IMR-90 (cell line): ENCODE results near the gene PIGU. TPM values are rescaled to one million over a fixed set of nuclear protein-coding genes. Genes with fewer than 3 reads are reported as not detected.

Experiments
- ATAC-seq: fragments of 200-7000 bp; cut with Tn5 transposase; 2 replicates; pipeline ENCODE4 v1.9.1; 2020; ENCODE audit warnings: low read depth, mild to moderate bottlenecking, moderate library complexity
- BruUV-seq: library from RNA; stranded (reverse); fragments of 400-500 nt; replicated peaks from 2 replicates; lab custom pipeline; 2021; lab: Mats Ljungman, UMichigan
- CTCF ChIA-PET: fragments of 300-600 bp; formaldehyde crosslinking; extraction: SDS; loops from one replicate; lab custom pipeline; 2021; ENCODE audit warnings: antibody characterized with exemption; lab: Yijun Ruan, JAX
- POLR2A ChIA-PET: fragments of 300-600 bp; sonication (Branson Sonifier 250); formaldehyde crosslinking; loops from one replicate; lab custom pipeline; 2022; ENCODE audit warnings: antibody characterized with exemption; ENCODE audit not compliant: unreplicated experiment; lab: Charles Lee
- DNase-seq: peaks from one replicate; pipeline ENCODE4 v3.0.0; 2013
- H2AFZ ChIP-seq: replicated peaks from 2 replicates; pipeline ENCODE3; 2013; ENCODE audit warnings: low read length, mild to moderate bottlenecking; ENCODE audit not compliant: poor library complexity
- H2AK5ac ChIP-seq: 2 replicates; pipeline ENCODE4 v1.6.1; 2013; ENCODE audit warnings: low read depth, low read length, inconsistent platforms
- H2AK9ac ChIP-seq: replicated peaks from 2 replicates; pipeline ENCODE3; 2013; ENCODE audit warnings: mild to moderate bottlenecking, low read depth, low read length, moderate library complexity; ENCODE audit not compliant: poor library complexity
- H2BK120ac ChIP-seq: 2 replicates; pipeline ENCODE4 v1.6.1; 2013; ENCODE audit warnings: low read depth, low read length, inconsistent platforms
- H2BK15ac ChIP-seq: 3 replicates; pipeline ENCODE4 v1.6.1; 2013; ENCODE audit warnings: low read depth, low read length, inconsistent platforms
- H2BK20ac ChIP-seq: 2 replicates; pipeline ENCODE4 v1.6.1; 2013; ENCODE audit warnings: low read depth, mild to moderate bottlenecking, inconsistent platforms, low read length, moderate library complexity
- H2BK5ac ChIP-seq: 2 replicates; pipeline ENCODE4 v1.6.1; 2013; ENCODE audit warnings: mild to moderate bottlenecking, low read depth, low read length, inconsistent platforms; ENCODE audit not compliant: poor library complexity, severe bottlenecking
- H3K14ac ChIP-seq: replicated peaks from 2 replicates; pipeline ENCODE4 v1.6.1; 2013; ENCODE audit warnings: low read depth, low read length, inconsistent platforms
- H3K18ac ChIP-seq: 2 replicates; pipeline ENCODE4 v1.6.1; 2013; ENCODE audit warnings: low read depth, low read length, control low read depth
- H3K23ac ChIP-seq: 2 replicates; pipeline ENCODE4 v1.6.1; 2013; ENCODE audit warnings: low read depth, low read length, inconsistent platforms
- H3K27ac ChIP-seq: 2 replicates; pipeline ENCODE4 v1.5.1; 2013; ENCODE audit warnings: mild to moderate bottlenecking, control low read depth, low read length; ENCODE audit not compliant: insufficient read depth
- H3K27me3 ChIP-seq: 2 replicates; pipeline ENCODE4 v1.6.1; 2013; ENCODE audit warnings: low read length; ENCODE audit not compliant: control insufficient read depth, insufficient read depth
- H3K36me3 ChIP-seq: 2 replicates; pipeline ENCODE4 v1.6.1; 2013; ENCODE audit warnings: low read length, mixed read lengths; ENCODE audit not compliant: control insufficient read depth, insufficient read depth
- H3K4ac ChIP-seq: 2 replicates; pipeline ENCODE4 v1.6.1; 2013; ENCODE audit warnings: low read depth, low read length, inconsistent platforms
- H3K4me1 ChIP-seq: 2 replicates; pipeline ENCODE4 v1.6.1; 2013; ENCODE audit warnings: low read length, mixed read lengths; ENCODE audit not compliant: control insufficient read depth, insufficient read depth
- H3K4me2 ChIP-seq: 2 replicates; pipeline ENCODE4 v1.6.1; 2013; ENCODE audit warnings: low read depth, mild to moderate bottlenecking, control low read depth, low read length, moderate library complexity
- H3K4me3 ChIP-seq: 2 replicates; pipeline ENCODE4 v1.5.1; 2013; ENCODE audit warnings: low read depth, mild to moderate bottlenecking, control low read depth, low read length, moderate library complexity; ENCODE audit not compliant: insufficient read depth
- H3K56ac ChIP-seq: 2 replicates; pipeline ENCODE4 v1.6.1; 2013; ENCODE audit warnings: low read length, inconsistent platforms; ENCODE audit not compliant: insufficient read depth; ENCODE audit errors: extremely low read depth
- H3K79me1 ChIP-seq, 2 experiments: 2 replicates each; pipeline ENCODE4 v1.6.1; 2013; ENCODE audit warnings: low read length in 2 of 2, inconsistent platforms in 1 of 2, low read depth in 1 of 2
- H3K9ac ChIP-seq: 2 replicates; pipeline ENCODE4 v1.6.1; 2013; ENCODE audit warnings: low read depth, low read length, control low read depth
- H3K9me1 ChIP-seq: 2 replicates; pipeline ENCODE4 v1.6.1; 2013; ENCODE audit warnings: low read length, inconsistent platforms; ENCODE audit not compliant: insufficient read depth
- H3K9me3 ChIP-seq: 2 replicates; pipeline ENCODE4 v1.6.1; 2013; ENCODE audit warnings: low read length; ENCODE audit not compliant: control insufficient read depth, insufficient read depth
- H4K20me1 ChIP-seq: 2 replicates; pipeline ENCODE4 v1.6.1; 2013; ENCODE audit warnings: low read length, inconsistent platforms; ENCODE audit not compliant: insufficient read depth
- H4K5ac ChIP-seq: 2 replicates; pipeline ENCODE4 v1.6.1; 2013; ENCODE audit warnings: mild to moderate bottlenecking, low read depth, low read length, control low read depth
- H4K8ac ChIP-seq, 2 experiments: 2 replicates each; pipeline ENCODE4 v1.6.1; 2013; ENCODE audit warnings: low read depth in 2 of 2, low read length in 2 of 2, control low read depth in 1 of 2, inconsistent platforms in 1 of 2
- H4K91ac ChIP-seq: 2 replicates; pipeline ENCODE4 v1.6.1; 2013; ENCODE audit warnings: low read depth, low read length, inconsistent platforms; ENCODE audit not compliant: insufficient read depth
- CTCF ChIP-seq: conservative IDR thresholded peaks from 2 replicates; pipeline ENCODE4 v1.5.1; 2012; ENCODE audit warnings: mild to moderate bottlenecking, low read depth, low read length, improper control_type of control experiment
- MAZ ChIP-seq: IDR thresholded peaks from 2 replicates; pipeline ENCODE4 v1.6.1; 2012; ENCODE audit warnings: low read depth, mild to moderate bottlenecking, low read length, improper control_type of control experiment, moderate library complexity, borderline replicate concordance
- RAD21 ChIP-seq: IDR thresholded peaks from 2 replicates; pipeline ENCODE4 v1.6.1; 2012; ENCODE audit warnings: low read length, improper control_type of control experiment
- RCOR1 ChIP-seq: IDR thresholded peaks from 2 replicates; pipeline ENCODE4 v1.6.1; 2012; ENCODE audit warnings: mild to moderate bottlenecking, low read length, improper control_type of control experiment; ENCODE audit not compliant: insufficient replicate concordance
- SMC3 ChIP-seq: fragments of 150-350 bp; IDR thresholded peaks from 2 replicates; pipeline ENCODE4 v1.6.1; 2016; ENCODE audit warnings: low read depth, mild to moderate bottlenecking, antibody characterized with exemption, low read length, moderate library complexity
- WGBS, 2 experiments: methylation state at CpG; one replicate each; pipeline versions ENCODE4 v1.1.5 to v1.1.7; 2013; ENCODE audit warnings: missing lambda C conversion rate in 2 of 2; ENCODE audit not compliant: insufficient read length in 1 of 2; ENCODE audit errors: extremely low coverage in 2 of 2; 5-methylcytosine and 5-hydroxymethylcytosine counted together
- dilution Hi-C: fragments of 300-500 bp; cut with HindIII; formaldehyde crosslinking; loops from one replicate; pipeline ENCODE4 v1.14.3; 2018; ENCODE audit warnings: low sequenced_read_pairs; ENCODE audit not compliant: unreplicated experiment
- in situ Hi-C: fragments of 300-500 bp; cut with MboI; formaldehyde crosslinking; loops from 3 replicates; pipeline ENCODE4 v1.14.3; 2019; ENCODE audit warnings: low sequenced_read_pairs, inconsistent platforms, mixed read lengths
- intact Hi-C: fragments of 100-400 bp; cut with micrococcal nuclease; formaldehyde crosslinking; loops from 2 replicates; pipeline ENCODE4 v1.10.0; 2022
- polyA plus RNA-seq, 3 experiments: library from polyadenylated mRNA; depleted of rRNA; stranded (reverse); fragments of >200 nt; gene quantifications; 2 replicates each; pipeline ENCODE4 v1.2.3, GENCODE V29; 2012; ENCODE audit warnings: low replicate concordance in 1 of 3
- total RNA-seq: library from RNA; depleted of rRNA; stranded (reverse); fragments of >200 nt; gene quantifications from 2 replicates; pipeline ENCODE4 v1.2.3, GENCODE V29; 2012

Gene PIGU
- total and polyA plus RNA-seq, 2 of the 4 experiments (the other 2 are of a cell fraction), result 11.1 to 31.1 TPM

- Histone ChIP-seq H2BK120ac (no peak overlapping the region), H2BK5ac (no peak overlapping the region), H2AK5ac (no peak overlapping the region), H3K79me1 (peaks cover 0 to 13% of the 10 kb centered on the region in 2 experiments; a peak in 2 of 4 replicates), H3K36me3 (peaks cover 3% of the 10 kb centered on the region; the same call in 1 of the 2 replicates), H3K9ac (no peak overlapping the region), H3K4me1 (peaks cover 2% of the 10 kb centered on the region; the same call in 1 of the 2 replicates), H4K5ac (no peak overlapping the region), H3K4ac (no peak overlapping the region), H4K91ac (no peak overlapping the region), H4K8ac (no peak overlapping the region), H3K9me1 (peaks cover 8% of the 10 kb centered on the region; the same call in 1 of the 2 replicates), H3K56ac (no peak overlapping the region), H2AFZ (no peak overlapping the region), H3K23ac (no peak overlapping the region), H3K4me3 (no peak overlapping the region), H3K27me3 (no peaks in the 10 kb centered on the region), H3K4me2 (no peak overlapping the region), H3K18ac (no peak overlapping the region), H3K27ac (no peak overlapping the region), H3K14ac (no peak overlapping the region), H2AK9ac (no peak overlapping the region), H2BK15ac (no peak overlapping the region), H2BK20ac (no peak overlapping the region), H3K9me3 (no peaks in the 10 kb centered on the region), H4K20me1 (no peaks in the 10 kb centered on the region)
- WGBS, 2 experiments, result 70% methylated on average over 2 of the region's 5 CpGs; no CpG with 5 or more reads in 1 of the 2 experiments
- in situ Hi-C loops, result no loop called here
- TF ChIP-seq SMC3, result peak; percentile 41
- TF ChIP-seq RAD21, result peak; percentile 45
- TF ChIP-seq CTCF, result peak; percentile 48
- peak; percentile 47; the same call in 1 of the 2 replicates for TF ChIP-seq MAZ
- TF ChIP-seq RCOR1, result no peak
- peak; percentile 14; the same call in 1 of the 2 replicates for ATAC-seq
- POLR2A ChIA-PET, result no interaction called here
- DNase-seq, result peak; percentile 16
- BruUV-seq, result no TSS peak
- intact Hi-C loops, result no loop called here
- CTCF ChIA-PET, result interaction anchor here (1.1 kb wide), 1 partner anchor 17 kb away, joined by 4 read pairs; no protein-coding TSS in a partner anchor
- dilution Hi-C loops, result no loop called here
Observed at GRCh38 chr20:34562641-34563040, 114.3 kb downstream of the PIGU start.
